ENCODE results near the gene S100A3.
"Not testable (repeated sequence)": the region's sequence is repeated elsewhere in the genome, so short reads cannot be mapped to it uniquely, and the experiment has no call there.

The S100A3 gene

DNA sequence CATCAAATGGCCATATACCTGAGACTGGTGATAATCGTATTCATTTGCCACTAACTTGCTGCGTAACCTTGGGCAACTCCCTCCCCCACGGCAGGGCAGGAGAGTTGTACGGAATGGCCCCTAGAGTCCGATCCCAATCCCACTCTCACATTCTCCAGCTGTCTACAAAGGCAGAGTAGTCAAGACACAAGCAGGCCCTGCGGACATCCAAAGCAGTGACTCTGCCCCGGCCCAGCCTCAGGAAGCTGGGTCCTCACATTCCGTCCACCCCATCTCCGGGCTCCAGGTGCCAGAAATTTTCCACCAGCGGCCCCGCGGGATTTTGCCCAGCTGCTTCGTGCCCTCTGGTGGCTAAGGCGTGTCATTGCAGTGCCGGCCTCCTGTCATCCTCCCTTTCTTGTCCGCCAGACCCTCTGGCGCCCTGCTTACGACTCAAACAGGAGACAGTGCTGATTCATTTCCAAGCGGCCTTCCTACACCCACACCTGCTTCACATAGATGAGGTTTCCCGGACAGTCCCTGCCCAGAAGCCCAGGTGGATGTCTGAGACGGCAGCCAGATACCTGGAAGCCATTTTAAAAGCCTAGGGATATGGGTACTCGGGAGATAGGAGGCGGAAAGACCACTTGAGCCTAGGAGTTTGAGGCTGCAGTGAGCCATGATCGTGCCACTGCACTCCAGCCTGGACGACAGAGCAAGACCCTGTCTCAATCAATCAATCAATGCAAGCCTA, 19.5 kb upstream of the S100A3 start:
- DNase-seq: peak; percentile 82 to 83

DNA sequence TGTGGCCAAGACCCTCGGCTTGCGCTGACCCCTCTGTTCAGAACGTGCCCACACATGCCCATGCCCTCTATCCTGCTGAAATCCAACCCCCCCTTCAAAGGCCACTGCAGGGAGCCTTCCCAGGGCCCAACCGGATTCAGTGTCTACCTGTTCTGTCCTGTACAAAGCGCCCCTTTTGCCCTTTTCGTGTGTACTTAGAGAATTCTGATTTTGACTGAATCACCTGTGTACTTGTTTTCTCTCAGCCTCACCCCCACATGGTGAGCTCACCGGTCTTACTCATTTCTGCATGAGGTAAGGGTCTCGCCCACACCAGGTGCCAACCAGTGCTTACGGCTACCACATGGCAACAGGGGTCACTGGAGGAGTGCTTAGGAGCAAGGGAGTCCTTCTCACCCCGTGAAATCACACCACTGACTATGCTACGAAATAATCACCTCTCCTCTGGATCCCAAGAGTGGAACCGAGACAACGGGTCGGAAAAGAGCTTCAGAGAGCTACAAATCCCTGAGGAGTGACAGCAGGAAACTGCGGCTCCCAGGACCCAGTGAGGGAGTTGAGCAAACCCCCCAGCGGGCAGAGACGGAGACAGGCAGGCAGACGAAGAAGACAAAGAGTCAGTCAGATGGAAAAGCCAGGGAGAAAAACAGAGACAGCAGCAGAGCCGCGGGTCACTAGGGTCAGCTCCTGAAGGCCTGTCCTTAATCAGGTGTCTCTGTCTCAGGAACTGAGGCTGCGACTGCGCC, 18.7 kb upstream of the S100A3 start:
- DNase-seq: no peak

DNA sequence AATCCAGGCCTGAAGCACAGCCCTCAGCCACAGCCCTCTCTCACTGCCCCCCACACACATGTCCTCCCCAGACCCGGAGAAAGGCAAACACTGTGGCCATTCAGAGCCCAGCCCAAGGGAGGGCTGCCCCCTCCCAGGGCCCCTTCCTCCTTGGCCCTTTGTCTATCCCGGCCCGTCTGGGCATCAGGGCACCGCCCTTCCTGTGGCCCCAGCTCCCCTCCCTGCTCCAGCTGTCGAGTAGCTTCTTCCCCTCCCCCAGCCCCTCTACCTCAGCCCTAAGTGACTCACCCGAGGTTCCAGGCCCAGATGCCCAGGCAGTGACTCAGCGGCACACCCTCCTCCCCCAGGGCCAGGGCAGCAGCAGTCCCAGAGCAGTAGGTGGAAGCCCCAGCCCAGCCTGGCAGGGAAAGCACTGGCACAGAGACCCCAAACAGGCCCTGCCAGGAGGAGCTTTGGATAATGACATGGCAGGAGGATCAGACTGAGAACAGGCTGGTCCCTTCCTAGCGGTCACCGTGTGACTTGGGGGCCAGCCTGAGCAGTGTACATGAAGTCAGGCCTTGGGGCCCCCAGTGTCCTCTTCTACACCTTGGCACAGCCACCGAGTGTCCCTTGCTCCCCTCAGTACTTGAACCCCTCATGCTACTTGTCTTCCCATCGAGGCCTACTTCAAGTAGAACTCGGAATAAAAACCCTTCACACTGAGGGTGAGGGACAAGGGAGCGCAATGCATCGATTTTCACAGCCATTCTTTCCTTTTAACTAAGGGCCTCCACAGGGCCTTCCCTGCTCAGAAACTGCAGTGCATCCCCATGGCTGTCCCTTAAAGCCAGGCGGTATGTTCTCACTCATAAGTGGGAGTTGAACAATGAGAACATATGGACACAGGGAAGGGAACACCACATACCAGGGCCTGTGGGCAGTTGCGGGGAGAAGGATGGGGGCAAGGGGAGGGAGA, 17.6 kb upstream of the S100A3 start:
- DNase-seq: peak; percentile 78 to 90

DNA sequence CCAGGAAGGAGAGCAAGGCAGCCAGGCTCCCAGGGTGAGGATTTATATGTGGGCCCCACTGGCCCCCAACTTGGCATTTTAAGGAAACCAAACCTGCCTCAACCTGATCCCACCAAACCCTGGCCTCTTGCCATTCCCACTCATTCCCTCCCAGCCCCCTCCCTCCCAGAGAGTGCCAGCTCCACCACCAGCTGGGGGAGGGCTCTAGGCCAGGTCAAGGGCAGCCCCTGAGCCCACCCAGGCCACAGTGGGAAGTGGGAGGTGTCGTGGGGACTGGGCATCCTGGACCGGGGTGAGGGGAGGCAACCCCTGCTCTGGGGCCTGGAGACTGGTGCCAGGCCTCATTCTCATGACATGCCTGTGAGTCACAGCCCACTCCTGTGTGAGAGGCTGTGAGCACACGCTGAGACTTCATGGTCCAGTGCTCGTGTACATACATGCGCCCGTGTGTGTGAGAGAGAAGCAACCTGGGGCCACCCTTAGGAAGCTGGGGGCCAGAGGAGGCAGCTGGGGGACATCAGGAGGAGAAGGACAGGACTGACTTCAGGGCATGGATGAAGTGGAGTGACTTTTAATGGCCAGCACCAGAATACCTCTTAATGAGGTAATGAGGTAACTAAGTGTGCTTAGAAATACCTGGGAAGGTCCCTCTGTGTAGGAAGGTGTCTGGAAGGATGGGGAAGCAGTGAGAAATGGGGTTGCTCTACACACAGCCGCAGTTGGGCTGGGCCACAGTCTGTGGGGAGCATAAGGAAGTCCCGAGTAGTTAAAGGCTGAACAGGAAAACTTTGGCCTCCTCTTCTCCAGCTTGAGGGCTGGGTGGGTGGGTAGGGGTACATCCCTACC, 16.7 kb upstream of the S100A3 start, which contains the start of gene S100A2:
Gene S100A2, minus strand, starts transcription at position 316 of the 846 bp plus-strand sequence. CDS start 1,967 bp downstream, outside the sequence.
- DNase-seq: peak; percentile 21 to 70

DNA sequence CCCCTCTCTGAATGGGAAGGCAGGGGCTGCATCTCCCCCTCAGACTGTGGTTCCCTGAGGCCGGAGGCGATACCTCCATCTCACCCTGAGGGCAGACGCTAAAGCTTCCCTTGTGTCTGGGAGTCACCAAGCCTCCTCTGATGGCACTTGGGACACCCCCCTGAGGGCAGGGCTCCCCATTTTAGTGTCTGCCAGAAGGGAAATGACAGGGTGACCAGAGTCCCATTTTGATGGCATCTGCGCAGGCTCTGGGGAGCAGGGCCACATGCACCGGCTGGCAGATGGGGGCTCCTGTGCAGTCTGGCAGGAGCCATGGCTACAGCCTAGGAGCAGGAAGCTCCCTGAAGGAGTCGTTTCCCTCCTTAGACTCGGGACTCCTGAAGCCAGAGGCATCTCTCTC, 14.9 kb upstream of the S100A3 start:
- DNase-seq: no peak

DNA sequence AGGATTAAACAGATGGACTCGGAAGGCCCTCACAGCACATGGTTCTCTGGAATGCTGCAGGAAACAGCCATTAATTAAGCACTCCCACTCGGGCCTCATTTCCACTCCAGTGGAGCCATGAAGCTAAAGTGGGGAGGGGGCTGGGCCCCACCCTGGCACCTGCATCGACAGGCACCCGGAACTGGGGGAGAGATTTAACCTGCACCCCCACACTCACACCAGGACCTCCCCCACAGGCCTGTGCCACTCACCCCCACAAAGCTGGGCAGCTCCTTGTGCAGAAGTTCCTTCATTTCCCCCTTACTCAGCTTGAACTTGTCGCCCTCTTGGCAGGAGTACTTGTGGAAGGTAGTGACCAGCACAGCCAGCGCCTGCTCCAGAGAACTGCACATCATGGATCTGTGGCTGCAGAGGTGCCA, 14.4 kb upstream of the S100A3 start:
- no peak for DNase-seq

DNA sequence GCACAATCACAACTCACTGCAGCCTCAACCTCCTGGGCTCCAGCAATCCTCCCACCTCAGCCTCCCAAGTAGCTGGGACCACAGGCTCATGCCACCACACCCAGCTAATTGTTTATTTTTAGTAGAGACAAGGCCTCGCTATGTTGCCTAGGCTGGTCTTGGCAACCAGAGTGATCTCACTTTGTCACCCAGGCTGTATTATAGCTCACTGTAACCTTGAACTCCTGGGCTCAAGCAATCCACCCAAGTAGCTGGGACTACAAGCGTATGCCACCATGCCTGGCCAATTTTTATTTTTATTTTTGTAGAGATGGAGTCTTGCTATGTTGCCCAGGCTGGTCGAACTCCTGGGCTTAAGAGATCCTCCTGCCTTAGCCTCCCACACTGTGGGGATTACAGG, 13.0 kb upstream of the S100A3 start:
- DNase-seq: not testable (repeated sequence)

DNA sequence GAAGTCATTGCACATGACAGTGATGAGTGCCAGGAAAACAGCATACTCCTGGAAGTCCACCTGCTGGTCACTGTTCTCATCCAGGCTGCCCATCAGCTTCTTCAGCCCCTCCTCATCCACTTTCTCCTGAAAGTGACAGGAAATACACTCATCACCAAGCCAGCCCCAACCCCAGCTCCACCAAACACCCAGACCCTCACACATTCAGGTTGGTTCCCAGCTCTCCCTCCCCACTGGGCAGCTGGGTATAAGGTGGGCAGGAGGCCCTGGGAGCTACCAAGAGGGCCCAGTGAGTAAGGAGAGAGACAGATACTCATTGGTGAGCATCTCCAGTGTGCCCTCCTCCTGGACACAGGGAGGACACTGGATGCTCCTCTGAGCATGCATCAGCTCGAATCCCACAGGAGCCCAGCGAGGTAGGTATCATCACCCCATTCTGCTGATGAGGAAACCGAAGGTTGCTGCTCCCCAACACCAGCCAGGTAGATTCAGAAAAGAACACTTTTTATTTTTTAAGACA, 12.5 kb upstream of the S100A3 start:
- no peak for DNase-seq

DNA sequence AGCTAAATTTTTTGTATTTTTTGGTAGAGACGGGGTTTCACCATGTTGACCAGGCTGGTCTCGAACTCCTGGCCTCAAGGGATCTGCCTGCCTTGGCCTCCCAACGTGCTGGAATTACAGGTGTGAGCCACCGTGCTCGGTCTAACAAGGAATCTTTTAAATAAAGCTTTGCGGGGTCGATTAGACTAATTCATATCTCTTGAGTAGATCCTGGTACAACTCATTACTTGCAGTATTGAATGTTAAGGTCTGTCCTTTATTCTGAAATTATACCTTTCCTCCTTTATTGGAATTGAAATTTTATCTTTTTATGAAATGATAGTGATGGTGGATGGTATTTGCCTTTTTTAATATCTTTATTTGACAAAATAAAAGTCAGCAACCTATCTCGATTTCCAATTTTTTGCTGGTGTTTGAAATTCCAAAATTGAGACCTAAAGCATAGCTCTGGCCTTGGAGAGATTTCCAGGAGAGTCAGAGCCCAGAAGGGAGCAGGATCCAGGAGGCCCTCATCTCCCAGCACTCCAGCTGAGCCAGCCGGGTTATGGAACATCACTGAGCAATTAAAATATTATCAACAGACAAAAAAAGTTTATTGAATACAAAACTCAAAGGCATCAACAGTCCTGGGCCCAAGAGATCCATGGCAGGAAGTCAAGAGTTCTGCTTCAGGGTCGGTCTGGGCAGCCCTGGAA, 11.9 kb upstream of the S100A3 start:
- DNase-seq: no peak

DNA sequence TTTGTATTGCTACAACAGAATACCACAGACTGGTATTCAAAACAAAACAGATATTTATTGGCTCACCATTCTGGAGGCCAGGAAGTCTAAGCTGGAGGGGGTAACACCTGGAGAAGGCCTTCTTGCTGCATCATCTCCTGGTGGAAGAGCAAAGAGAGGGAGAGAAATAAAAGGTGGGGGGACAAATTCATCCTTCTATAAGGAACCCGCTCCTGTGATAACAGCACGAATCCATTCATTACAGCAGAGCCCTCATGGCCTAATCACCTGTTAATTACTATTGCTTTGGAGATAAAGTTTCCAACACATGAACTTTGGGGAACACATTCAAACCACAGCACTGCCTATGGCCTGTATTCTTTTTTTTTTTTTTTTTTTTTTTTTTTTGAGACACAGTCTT, 11.2 kb upstream of the S100A3 start:
- no peak for DNase-seq

DNA sequence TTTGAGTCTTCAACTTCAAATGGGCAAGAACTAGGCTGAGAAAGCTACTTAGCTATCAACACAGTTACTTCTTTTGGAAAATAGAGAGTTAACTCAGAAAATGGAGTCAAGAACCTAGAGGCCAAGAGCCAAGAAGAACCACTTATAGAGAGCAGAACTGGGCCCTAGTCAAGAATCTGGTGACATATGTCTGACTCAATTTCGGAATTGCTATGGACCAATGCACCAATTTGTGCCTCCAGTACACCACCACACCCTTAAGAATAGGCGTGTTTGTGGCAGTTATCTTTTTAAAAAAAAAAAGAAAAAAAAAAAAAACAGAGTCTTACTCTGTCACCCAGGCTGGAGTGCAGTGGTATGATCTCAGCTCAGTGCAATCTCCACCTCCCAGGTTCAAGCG, 8.8 kb upstream of the S100A3 start:
- DNase-seq: no peak

DNA sequence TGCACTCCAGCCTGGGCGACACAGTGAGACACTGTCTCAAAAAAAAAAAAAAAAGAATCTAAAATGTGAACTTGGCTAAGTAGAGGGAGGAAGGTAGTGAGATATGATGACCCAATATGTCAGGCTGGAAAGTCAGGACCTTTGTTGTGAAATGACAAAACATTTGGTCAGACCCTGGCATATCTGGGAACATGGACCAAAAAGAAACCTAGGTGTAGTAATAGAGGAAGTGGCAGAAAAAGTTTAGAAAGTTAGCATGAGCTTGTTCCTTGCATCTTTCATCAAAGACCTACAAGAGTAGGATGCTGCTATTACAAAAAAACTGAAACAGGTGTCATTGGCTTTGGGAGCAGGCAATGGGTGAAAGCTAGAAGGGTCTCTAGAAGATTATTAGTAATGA, 7.3 kb upstream of the S100A3 start:
- no peak for DNase-seq

DNA sequence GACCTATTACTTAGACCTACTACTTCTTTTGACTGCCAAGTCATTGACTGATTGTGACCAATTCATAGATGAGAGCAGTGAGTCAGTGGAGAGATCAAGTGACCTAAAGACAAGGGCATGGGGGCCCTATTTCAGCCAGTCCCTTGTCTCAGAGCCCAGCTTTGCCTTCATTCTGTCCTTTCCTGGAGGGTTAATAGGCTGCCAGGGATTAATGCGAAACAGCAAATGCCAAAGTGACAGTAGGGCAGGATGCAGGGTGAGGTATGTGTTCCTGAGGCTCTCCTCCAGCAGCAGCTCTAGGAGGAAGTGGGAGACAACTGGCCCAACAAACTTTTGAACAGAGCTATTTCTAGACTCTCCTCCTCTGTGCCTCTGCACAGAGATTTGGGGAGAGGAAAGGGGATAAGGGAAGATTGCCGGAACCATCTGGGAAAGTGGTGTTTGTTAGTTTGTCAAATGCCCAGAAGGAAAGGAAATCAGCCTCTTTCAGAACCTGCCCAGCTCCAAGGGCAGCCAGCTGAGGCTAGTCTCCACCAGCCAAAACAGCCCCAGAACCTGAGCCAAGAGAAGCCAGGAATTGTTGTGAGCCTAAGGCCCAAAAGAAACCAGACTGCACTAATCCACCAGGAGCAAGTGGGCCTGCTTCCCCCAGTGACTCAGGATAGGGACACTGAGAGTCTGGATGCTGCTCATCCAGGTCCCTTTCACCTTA, 4.9 kb upstream of the S100A3 start:
- DNase-seq: no peak

DNA sequence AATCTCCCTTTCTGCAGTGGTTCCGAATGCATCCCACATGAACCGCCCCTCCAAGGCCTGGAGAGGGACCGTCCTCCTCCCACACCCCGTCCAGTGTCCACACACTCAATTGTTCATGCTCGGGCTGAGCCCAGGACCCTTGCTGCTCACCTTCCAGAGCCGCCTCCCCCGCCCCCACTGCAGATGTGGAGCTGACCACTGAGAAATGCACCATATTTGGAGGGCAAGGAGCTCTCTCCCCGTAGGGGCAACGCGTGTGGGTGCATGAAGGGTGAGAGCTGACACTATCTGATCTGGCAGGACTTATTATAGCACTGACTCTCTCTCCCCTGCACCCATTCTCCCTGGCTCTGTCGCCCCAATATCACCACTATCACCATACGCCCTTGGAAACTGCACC, 4.0 kb upstream of the S100A3 start:
- DNase-seq: no peak

DNA sequence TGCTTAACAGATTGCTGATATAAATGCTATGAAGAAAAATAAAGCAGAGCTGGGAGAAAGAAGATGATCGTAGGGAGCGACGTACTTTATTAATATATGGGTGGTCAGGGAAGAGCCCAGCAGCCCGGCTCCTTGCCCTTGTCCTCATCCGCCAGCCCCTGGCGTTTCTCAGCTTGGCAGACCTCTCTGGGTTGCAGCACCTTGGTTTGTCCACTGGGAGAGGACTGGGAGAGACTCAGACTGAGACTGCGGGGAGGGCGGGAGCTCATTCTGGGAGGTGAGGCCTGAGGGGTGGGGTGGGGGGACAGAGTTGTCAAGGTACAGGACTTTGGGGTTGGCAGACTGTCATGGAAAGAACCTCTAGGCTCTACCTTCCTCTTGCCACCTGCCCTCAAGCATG, 3.3 kb upstream of the S100A3 start:
- DNase-seq: no peak

DNA sequence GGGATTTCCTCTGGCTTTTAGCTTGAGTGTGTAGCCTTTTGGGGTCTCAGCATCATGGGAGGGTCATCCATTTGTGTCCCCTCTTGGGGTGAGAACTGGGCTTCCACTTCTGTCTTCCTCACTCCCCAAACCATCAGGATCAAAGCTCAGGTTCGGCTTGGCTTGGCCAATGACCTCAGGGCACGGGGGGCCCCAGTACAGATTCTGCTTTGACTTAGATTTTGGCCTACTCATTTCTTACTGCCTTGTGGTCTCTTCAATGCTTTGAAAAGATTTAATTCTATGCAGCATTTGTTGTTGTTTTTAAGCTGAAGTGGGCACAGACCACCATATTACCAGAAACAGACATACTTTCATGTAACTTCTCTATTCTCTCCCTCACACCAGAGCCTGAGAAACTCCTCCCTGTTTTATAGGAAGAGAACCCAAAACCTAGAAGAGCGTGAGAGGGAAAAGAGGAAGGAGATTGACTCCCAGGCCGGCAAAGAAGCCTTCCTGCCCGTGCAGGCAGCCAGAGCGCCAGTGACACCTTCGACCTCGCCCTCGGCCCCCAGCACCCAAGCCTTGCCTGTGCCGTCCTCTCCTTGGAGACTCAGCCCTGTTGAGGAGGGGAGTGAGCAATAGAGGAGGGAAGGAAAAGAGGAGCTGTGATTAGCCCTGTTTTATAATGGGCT, 1.9 kb upstream of the S100A3 start:
- DNase-seq: peak in 1 of 2 donors; percentile 24

DNA sequence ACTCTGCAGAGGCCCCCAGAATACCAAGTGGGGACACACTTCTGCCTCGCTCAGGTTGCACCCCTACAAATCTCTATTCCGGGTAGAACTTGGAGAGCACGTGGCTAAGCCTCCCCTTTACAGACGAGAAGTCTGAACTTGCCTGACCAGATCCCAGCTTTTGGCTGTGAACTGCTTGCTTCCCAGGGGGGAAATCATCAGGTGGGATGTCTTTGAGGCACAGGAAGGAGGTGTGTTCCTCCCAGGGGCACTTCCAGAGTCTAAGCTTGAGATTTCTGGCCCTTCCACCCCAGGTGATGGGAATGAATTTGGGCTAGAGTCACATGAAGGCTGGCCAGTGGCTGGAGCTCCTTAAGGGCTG, 1.3 kb upstream of the S100A3 start:
- DNase-seq: no peak

DNA sequence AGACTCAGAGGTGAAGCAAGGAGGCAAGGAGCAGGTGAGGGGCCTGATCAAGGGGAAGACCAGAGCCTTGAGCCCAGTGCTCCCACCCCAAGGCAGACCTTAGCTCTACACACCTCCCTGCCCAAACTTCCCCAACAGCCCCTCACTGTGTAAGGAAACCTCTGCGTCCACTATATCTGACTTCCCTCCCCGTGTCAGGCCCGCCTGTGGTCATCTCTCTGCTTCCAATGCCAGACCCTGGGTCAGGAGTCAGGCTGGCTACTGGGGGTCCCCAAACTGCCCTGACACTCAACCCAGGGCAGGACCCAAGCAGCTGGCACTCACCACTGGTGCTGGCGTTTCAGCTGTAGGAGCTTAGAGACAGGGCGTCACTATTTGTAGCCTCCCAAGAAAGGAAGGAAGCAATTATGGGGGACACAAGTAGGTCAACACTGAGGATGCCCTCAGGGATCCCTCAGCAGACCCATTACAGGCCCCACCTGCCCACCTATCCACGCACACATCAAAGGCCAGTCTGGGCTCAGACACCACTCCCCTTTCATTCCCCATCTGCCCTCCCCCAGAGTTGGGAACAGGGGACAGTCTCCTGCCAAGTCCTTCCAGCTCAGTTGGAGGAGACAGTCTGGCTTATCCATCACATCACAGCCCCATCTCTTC, 811 bp upstream of the S100A3 start:
- DNase-seq: no peak

Data from CD4-positive, alpha-beta T cell treated with Interleukin-4 for 1 hour (primary cell).